ENCODE data around the gene TSHZ1.

The TSHZ1 gene

GRCh38 chr18:75248426-75249174 is 38.0 kb downstream of the TSHZ1 start:
- no peak for DNase-seq (ENCODE audit: low read depth in 2 of 2)

- no peak for DNase-seq (ENCODE audit: low read depth in 2 of 2)
Observed at GRCh38 chr18:75249175-75249518, 38.5 kb downstream of the TSHZ1 start.

- DNase-seq (ENCODE audit: low read depth in 2 of 2), result no peak
Observed at GRCh38 chr18:75249672-75250470, 39.3 kb downstream of the TSHZ1 start.

GRCh38 chr18:75250471-75250821 is 39.8 kb downstream of the TSHZ1 start:
- no peak for DNase-seq (ENCODE audit: low read depth in 2 of 2)

- no peak for DNase-seq (ENCODE audit: low read depth in 2 of 2)
Observed at GRCh38 chr18:75251466-75251865, 40.9 kb downstream of the TSHZ1 start.

- DNase-seq (ENCODE audit: low read depth in 2 of 2), result no peak
Observed at GRCh38 chr18:75252136-75252535, 41.5 kb downstream of the TSHZ1 start.

GRCh38 chr18:75253043-75253442 is 42.4 kb downstream of the TSHZ1 start:
- DNase-seq (ENCODE audit: low read depth in 2 of 2), result no peak

GRCh38 chr18:75253784-75254183 is 43.2 kb downstream of the TSHZ1 start:
- DNase-seq (ENCODE audit: low read depth in 2 of 2), result no peak

GRCh38 chr18:75255094-75255493 is 44.5 kb downstream of the TSHZ1 start:
- DNase-seq (ENCODE audit: low read depth in 2 of 2), result no peak

- DNase-seq (ENCODE audit: low read depth in 2 of 2), result no peak
Observed at GRCh38 chr18:75256376-75256775, 45.8 kb downstream of the TSHZ1 start.

GRCh38 chr18:75257605-75258004 is 47.0 kb downstream of the TSHZ1 start:
- no peak for DNase-seq (ENCODE audit: low read depth in 2 of 2)

GRCh38 chr18:75261430-75262223 is 51.0 kb downstream of the TSHZ1 start:
- DNase-seq (ENCODE audit: low read depth in 2 of 2), result no peak

GRCh38 chr18:75262511-75262910 is 51.9 kb downstream of the TSHZ1 start:
- DNase-seq (ENCODE audit: low read depth in 2 of 2), result no peak

- no peak for DNase-seq (ENCODE audit: low read depth in 2 of 2)
Observed at GRCh38 chr18:75264195-75264594, 53.6 kb downstream of the TSHZ1 start.

- DNase-seq (ENCODE audit: low read depth in 2 of 2), result no peak
Observed at GRCh38 chr18:75264926-75265597, 54.5 kb downstream of the TSHZ1 start.

GRCh38 chr18:75265872-75266271 is 55.3 kb downstream of the TSHZ1 start:
- DNase-seq (ENCODE audit: low read depth in 2 of 2), result no peak

GRCh38 chr18:75267643-75268363 is 57.2 kb downstream of the TSHZ1 start:
- DNase-seq (ENCODE audit: low read depth in 2 of 2), result no peak

GRCh38 chr18:75268364-75268646 is 57.7 kb downstream of the TSHZ1 start:
- DNase-seq (ENCODE audit: low read depth in 2 of 2), result no peak

GRCh38 chr18:75269124-75269680 is 58.6 kb downstream of the TSHZ1 start:
- no peak for DNase-seq (ENCODE audit: low read depth in 2 of 2)

- no peak for DNase-seq (ENCODE audit: low read depth in 2 of 2)
Observed at GRCh38 chr18:75269696-75270095, 59.1 kb downstream of the TSHZ1 start.

- DNase-seq (ENCODE audit: low read depth in 2 of 2), result no peak
Observed at GRCh38 chr18:75271952-75272351, 61.4 kb downstream of the TSHZ1 start.

All from activated CD4-positive, alpha-beta T cell treated with anti-CD3 and anti-CD28 coated beads for 24 hours (primary cell).